Neural crest cell (in vitro differentiated cells): ENCODE data around the gene ARHGAP22. TPM values are rescaled to one million over a fixed set of nuclear protein-coding genes. Genes with fewer than 3 reads are reported as not detected.

Experiments
- DNase-seq: peaks from one replicate; pipeline ENCODE4 v3.0.0; 2021; ENCODE audit warnings: low read depth, mixed read lengths, low spot score
- H3K27ac Mint-ChIP-seq: one replicate; pipeline ENCODE4 v1.8.0; 2021; ENCODE audit warnings: mild to moderate bottlenecking, mixed read lengths; ENCODE audit not compliant: unreplicated experiment
- H3K27me3 Mint-ChIP-seq: 2 replicates; pipeline ENCODE4 v1.8.0; 2021; ENCODE audit warnings: low read depth, mild to moderate bottlenecking, mixed read lengths
- H3K36me3 Mint-ChIP-seq: 2 replicates; pipeline ENCODE4 v1.8.0; 2021; ENCODE audit warnings: low read depth, mild to moderate bottlenecking, mixed read lengths
- H3K4me1 Mint-ChIP-seq: 2 replicates; pipeline ENCODE4 v1.8.0; 2021; ENCODE audit warnings: mixed read lengths
- H3K4me3 Mint-ChIP-seq: one replicate; pipeline ENCODE4 v1.8.0; 2021; ENCODE audit warnings: mild to moderate bottlenecking, mixed read lengths
- H3K9me3 Mint-ChIP-seq: 2 replicates; pipeline ENCODE4 v1.8.0; 2021; ENCODE audit warnings: mixed read lengths
- total RNA-seq: library from RNA; stranded (reverse); gene quantifications from 2 replicates; pipeline ENCODE4 v1.2.1, GENCODE V29; 2021
- TF ChIP-seq, protein P1 (sequence below): fragments of 200-600 bp; sonication (generic); conservative IDR thresholded peaks from 2 replicates; pipeline ENCODE4 v1.5.0; 2021; ENCODE audit warnings: antibody characterized with exemption, mild to moderate bottlenecking

Gene ARHGAP22
- total RNA-seq, 1 donor from 2014 or later = 5.2 TPM

DNA sequence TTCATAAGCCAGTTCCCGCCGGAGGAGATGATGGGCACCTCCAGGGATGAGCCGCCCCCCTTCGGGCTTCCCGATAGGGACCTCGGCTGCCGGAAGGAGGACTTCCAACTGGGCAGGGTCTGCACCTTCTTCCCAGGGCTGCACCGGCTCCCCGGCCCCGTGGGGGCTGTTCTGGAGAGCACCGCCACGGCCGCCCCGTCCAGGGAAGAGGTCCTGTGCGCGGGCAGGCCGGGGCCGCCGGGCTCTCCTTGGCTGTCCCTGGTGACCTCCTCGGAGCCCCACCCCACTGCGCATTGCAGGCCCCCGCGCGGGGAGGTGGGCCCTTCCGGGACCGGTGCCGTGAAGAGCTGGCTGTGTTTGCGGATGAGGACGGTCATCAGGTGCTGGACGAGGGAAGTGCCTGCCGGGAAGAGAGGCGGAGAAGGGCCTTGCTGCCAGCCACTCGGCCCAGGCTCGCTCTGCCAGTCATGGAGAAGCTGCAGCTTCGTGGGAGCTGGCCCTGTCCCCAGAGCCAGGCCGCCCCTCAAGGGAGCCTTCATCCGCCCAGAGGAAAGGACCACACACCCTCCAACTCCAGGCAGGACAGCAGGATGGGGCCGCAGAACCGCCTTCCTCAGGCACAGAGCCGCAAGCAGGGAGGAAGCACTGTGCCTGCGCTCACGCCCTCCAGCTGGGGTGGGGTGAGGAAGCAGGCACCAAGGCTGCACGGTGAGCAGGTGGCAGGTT, 154.0 kb downstream of the ARHGAP22 start:
- H3K27ac Mint-ChIP-seq = no peak overlapping the region
- H3K4me3 Mint-ChIP-seq = no peak overlapping the region
- peaks cover 7% of the 10 kb centered on the region for H3K4me1 Mint-ChIP-seq
- TF ChIP-seq, protein P1, sequence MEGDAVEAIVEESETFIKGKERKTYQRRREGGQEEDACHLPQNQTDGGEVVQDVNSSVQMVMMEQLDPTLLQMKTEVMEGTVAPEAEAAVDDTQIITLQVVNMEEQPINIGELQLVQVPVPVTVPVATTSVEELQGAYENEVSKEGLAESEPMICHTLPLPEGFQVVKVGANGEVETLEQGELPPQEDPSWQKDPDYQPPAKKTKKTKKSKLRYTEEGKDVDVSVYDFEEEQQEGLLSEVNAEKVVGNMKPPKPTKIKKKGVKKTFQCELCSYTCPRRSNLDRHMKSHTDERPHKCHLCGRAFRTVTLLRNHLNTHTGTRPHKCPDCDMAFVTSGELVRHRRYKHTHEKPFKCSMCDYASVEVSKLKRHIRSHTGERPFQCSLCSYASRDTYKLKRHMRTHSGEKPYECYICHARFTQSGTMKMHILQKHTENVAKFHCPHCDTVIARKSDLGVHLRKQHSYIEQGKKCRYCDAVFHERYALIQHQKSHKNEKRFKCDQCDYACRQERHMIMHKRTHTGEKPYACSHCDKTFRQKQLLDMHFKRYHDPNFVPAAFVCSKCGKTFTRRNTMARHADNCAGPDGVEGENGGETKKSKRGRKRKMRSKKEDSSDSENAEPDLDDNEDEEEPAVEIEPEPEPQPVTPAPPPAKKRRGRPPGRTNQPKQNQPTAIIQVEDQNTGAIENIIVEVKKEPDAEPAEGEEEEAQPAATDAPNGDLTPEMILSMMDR = no peak
- DNase-seq = no peak
- H3K9me3 Mint-ChIP-seq = no peaks in the 10 kb centered on the region
- H3K27me3 Mint-ChIP-seq = no peaks in the 10 kb centered on the region
- H3K36me3 Mint-ChIP-seq = no peaks in the 10 kb centered on the region

DNA sequence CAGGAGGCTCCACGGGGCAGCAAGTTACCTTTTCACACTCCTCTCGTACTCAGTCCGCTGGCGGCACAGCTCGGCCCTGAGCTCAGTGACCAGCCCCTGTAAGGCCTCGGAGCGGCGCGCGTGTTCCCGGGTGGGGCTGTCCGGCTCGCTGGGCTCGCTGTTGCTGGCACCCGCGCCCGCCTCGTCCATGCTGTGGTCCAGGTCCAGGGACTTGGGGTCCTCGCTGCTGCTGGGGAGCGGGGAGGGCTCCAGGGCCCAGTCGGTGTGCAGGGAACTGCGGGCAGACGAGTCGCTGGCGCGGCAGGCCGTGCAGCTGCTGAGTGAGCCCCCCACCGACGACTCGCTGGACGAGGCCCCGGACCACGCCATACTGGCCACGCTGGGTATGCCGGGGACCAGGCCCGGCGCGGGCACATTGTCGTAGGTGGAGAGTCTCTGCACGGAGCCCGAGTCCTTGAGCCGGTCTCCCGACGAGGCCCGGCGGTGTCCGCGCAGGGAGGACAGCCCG, 154.6 kb downstream of the ARHGAP22 start:
- H3K4me3 Mint-ChIP-seq = no peak overlapping the region
- H3K4me1 Mint-ChIP-seq = peaks cover 7% of the 10 kb centered on the region
- no peaks in the 10 kb centered on the region for H3K9me3 Mint-ChIP-seq
- H3K36me3 Mint-ChIP-seq = no peaks in the 10 kb centered on the region
- no peaks in the 10 kb centered on the region for H3K27me3 Mint-ChIP-seq
- no peak overlapping the region for H3K27ac Mint-ChIP-seq
- DNase-seq = no peak
- TF ChIP-seq, protein P1 = no peak

- H3K36me3 Mint-ChIP-seq = no peaks in the 10 kb centered on the region
- DNase-seq = no peak
- H3K27me3 Mint-ChIP-seq = no peaks in the 10 kb centered on the region
- H3K9me3 Mint-ChIP-seq = no peaks in the 10 kb centered on the region
- TF ChIP-seq, protein P1 = no peak
- no peak overlapping the region for H3K4me3 Mint-ChIP-seq
- H3K27ac Mint-ChIP-seq = no peak overlapping the region
- peaks cover 8% of the 10 kb centered on the region for H3K4me1 Mint-ChIP-seq
These were observed 155.2 kb downstream of the ARHGAP22 start for GRCh38 chr10:48449501-48450232.

DNA sequence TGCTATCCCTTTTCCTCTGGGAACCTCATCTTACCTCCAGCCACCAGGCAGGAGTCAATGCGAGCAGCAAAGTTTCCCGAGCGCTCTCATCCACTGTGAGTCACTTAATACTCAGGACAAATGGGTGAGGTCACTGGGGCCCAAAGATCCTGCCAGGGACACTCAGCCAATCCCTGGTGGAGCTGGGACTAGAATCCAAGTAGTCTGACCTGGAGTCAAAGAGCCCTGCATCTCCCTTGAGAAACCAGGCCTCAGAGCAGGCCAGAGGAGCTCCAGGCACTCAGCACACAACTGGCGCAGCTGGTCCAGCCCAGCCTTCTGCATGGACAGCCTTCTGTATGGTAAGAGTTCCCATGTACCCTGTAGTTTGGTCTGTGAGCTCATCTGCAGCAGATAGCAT, 156.1 kb downstream of the ARHGAP22 start:
- no peak for DNase-seq
- H3K27ac Mint-ChIP-seq = no peak overlapping the region

GRCh38 chr10:48447356-48448215, 157.3 kb downstream of the ARHGAP22 start:
- Mint-ChIP-seq H3K36me3 (no peaks in the 10 kb centered on the region), H3K4me1 (peaks cover 8% of the 10 kb centered on the region), H3K9me3 (no peaks in the 10 kb centered on the region), H3K27ac (no peak overlapping the region), H3K4me3 (no peak overlapping the region), H3K27me3 (no peaks in the 10 kb centered on the region)
- no peak for DNase-seq
- TF ChIP-seq, protein P1 = no peak

More for the DNA sequence above, 156.1 kb downstream of the ARHGAP22 start:
- Mint-ChIP-seq H3K9me3 (no peaks in the 10 kb centered on the region), H3K36me3 (no peaks in the 10 kb centered on the region), H3K4me3 (no peak overlapping the region), H3K27me3 (no peaks in the 10 kb centered on the region), H3K4me1 (peaks cover 15% of the 10 kb centered on the region)
- TF ChIP-seq, protein P1 = no peak
